Parathyroid adenoma (tissue), 2 donors: ENCODE measurements around the gene CCDC85C.

Experiments
- H2AFZ ChIP-seq: fragments of 300-600 bp; sonication (generic); one replicate; pipeline ENCODE4 v1.7.0; 2017; ENCODE audit warnings: antibody characterized with exemption, mild to moderate bottlenecking
- H3K27ac ChIP-seq: fragments of 300-600 bp; sonication (generic); one replicate; pipeline ENCODE4 v1.7.0; 2017
- H3K27me3 ChIP-seq: fragments of 300-600 bp; sonication (generic); one replicate; pipeline ENCODE4 v1.7.0; 2017; ENCODE audit warnings: low read length; ENCODE audit not compliant: control insufficient read depth, insufficient read depth
- H3K36me3 ChIP-seq: fragments of 300-600 bp; sonication (generic); one replicate; pipeline ENCODE4 v1.7.0; 2017; ENCODE audit warnings: low read length; ENCODE audit not compliant: control insufficient read depth, insufficient read depth
- H3K4me1 ChIP-seq: fragments of 300-600 bp; sonication (generic); one replicate; pipeline ENCODE4 v1.7.0; 2017; ENCODE audit warnings: control low read depth
- H3K4me2 ChIP-seq: fragments of 300-600 bp; sonication (generic); one replicate; pipeline ENCODE4 v1.7.0; 2017; ENCODE audit warnings: low read length
- H3K4me3 ChIP-seq: fragments of 300-600 bp; sonication (generic); one replicate; pipeline ENCODE4 v1.7.0; 2017; ENCODE audit warnings: low read depth, low read length
- H3K79me2 ChIP-seq: fragments of 300-600 bp; sonication (generic); one replicate; pipeline ENCODE4 v1.7.0; 2017; ENCODE audit warnings: control low read depth
- H3K9ac ChIP-seq: fragments of 300-600 bp; sonication (generic); one replicate; pipeline ENCODE4 v1.7.0; 2017; ENCODE audit warnings: mild to moderate bottlenecking
- H3K9me3 ChIP-seq: fragments of 300-600 bp; sonication (generic); one replicate; pipeline ENCODE4 v1.7.0; 2017; ENCODE audit warnings: low read length; ENCODE audit not compliant: control insufficient read depth
- TF ChIP-seq, protein P1 (sequence below): fragments of 300-600 bp; sonication (generic); IDR thresholded peaks from one replicate; pipeline ENCODE4 v1.7.0; 2017; ENCODE audit warnings: antibody characterized with exemption, mild to moderate bottlenecking
- donor health status: primary hyperparathyroidism.

The CCDC85C gene

DNA sequence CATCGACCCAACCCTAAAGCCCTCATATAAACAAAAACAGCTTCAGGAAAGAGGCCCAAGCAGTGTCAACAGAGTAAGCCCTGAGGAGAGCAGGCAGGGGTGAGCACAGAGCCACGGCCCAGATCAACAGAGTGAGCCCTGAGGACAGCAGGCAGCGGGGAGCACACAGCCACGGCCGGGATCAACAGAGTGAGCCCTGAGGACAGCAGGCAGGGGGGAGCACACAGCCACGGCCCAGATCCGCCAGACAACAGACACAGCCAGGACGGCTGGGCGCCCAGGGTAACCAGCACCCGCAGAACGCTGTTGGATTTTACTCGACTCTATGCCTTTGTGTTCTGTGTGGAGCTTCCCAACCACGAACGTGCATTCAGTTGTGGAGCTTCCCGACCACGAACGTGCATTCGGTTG lies 15.0 kb downstream of the CCDC85C start:
- TF ChIP-seq, protein P1, sequence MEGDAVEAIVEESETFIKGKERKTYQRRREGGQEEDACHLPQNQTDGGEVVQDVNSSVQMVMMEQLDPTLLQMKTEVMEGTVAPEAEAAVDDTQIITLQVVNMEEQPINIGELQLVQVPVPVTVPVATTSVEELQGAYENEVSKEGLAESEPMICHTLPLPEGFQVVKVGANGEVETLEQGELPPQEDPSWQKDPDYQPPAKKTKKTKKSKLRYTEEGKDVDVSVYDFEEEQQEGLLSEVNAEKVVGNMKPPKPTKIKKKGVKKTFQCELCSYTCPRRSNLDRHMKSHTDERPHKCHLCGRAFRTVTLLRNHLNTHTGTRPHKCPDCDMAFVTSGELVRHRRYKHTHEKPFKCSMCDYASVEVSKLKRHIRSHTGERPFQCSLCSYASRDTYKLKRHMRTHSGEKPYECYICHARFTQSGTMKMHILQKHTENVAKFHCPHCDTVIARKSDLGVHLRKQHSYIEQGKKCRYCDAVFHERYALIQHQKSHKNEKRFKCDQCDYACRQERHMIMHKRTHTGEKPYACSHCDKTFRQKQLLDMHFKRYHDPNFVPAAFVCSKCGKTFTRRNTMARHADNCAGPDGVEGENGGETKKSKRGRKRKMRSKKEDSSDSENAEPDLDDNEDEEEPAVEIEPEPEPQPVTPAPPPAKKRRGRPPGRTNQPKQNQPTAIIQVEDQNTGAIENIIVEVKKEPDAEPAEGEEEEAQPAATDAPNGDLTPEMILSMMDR = no peak
- Histone ChIP-seq H3K4me3 (no peak overlapping the region), H3K9me3 (no peaks in the 10 kb centered on the region), H2AFZ (no peak overlapping the region), H3K36me3 (no peaks in the 10 kb centered on the region), H3K9ac (no peak overlapping the region), H3K79me2 (peaks cover 76% of the 10 kb centered on the region), H3K4me2 (no peak overlapping the region), H3K4me1 (peaks cover 13% of the 10 kb centered on the region), H3K27me3 (no peaks in the 10 kb centered on the region), H3K27ac (no peak overlapping the region)

DNA sequence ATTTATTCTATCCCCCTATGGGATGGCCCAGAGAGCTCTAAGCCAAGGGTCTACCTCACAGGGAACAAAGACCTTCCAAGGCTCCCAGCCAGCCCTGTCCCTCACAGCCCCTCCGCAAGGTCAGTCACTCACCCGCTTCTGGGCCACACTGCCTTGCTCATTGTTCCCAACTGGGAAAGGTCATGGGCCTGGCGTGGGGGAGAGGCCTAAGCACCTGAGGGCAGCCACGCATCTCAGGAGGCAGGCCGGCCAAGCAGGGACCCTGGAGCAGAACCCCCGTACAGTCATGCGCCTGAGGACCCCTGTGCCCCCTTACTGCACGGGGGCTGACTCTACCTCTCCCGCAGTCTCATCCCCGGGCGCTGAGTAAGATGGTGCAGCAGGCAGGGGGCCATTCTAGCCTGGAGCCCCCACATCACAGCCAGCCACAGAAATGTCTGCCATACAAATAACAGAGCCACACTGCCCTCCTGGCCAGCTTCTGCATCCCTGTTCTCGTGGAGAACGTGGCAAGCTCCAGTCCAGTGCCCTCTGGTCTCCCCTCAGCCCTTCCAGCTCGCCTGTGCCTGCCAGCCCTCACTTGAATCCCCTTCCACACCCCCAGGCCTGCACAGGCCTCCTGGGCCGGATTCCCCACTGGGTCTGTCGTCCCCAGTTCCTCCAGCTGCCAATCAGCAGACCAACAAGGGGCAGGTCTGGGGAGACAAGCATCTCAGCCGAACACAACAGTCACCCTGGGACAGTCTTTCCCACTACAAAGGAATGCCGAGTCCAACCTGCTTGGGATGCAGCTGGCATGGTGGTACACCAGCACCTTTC lies 16.3 kb downstream of the CCDC85C start:
- no peaks in the 10 kb centered on the region for H3K36me3 ChIP-seq
- peaks cover 13% of the 10 kb centered on the region for H3K4me1 ChIP-seq
- no peak overlapping the region for H2AFZ ChIP-seq
- peaks cover 75% of the 10 kb centered on the region for H3K79me2 ChIP-seq
- H3K9ac ChIP-seq = no peak overlapping the region
- no peak overlapping the region for H3K27ac ChIP-seq
- TF ChIP-seq, protein P1 = no peak
- H3K27me3 ChIP-seq = no peaks in the 10 kb centered on the region
- no peaks in the 10 kb centered on the region for H3K9me3 ChIP-seq
- no peak overlapping the region for H3K4me2 ChIP-seq
- H3K4me3 ChIP-seq = no peak overlapping the region

DNA sequence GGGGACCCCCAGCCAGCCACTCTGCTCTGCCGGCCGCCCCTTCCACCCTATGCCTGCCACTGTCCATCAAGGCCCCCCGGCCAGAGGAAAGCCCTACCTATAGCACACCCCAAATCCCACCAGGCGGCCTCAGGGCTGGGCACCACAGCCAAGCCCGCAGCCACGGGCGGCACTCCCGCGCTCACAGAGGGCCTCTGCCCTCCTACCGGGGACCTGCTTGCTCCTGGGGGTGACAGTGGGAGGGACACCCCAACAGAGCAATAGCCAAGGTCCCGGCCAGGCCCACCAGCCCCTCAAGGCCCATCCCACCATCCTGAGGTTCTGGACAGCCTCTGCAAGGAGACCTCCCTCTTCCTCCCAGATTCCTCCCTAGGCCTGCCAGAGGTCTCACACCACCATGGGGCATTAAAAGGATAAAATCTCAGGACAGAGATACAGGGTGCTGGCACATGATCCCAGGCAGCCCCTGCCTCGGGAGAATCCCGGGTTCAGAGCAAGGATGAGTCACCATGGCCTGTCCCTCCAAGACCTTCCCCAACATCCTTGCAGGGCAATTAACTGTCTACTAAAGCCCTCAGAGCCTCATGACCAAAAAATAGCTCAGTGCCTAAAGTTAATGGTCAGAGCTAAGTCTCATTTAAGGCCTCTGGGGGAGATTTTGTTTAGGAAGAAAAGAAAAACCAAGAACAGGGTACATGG lies 17.1 kb downstream of the CCDC85C start:
- Histone ChIP-seq H3K9ac (no peak overlapping the region), H3K4me2 (no peak overlapping the region), H3K79me2 (peaks cover 75% of the 10 kb centered on the region), H3K27me3 (no peaks in the 10 kb centered on the region), H3K36me3 (no peaks in the 10 kb centered on the region), H3K27ac (no peak overlapping the region), H2AFZ (no peak overlapping the region), H3K9me3 (no peaks in the 10 kb centered on the region), H3K4me1 (peaks cover 13% of the 10 kb centered on the region), H3K4me3 (no peak overlapping the region)
- TF ChIP-seq, protein P1 = no peak

- H3K4me1 ChIP-seq = peaks cover 7% of the 10 kb centered on the region
- TF ChIP-seq, protein P1 = no peak
Measured at GRCh38 chr14:99586054-99586760, 17.8 kb downstream of the CCDC85C start.

More at GRCh38 chr14:99586054-99586760, 17.8 kb downstream of the CCDC85C start:
- H3K4me3 ChIP-seq = no peak overlapping the region
- H3K9me3 ChIP-seq = no peaks in the 10 kb centered on the region
- peaks cover 77% of the 10 kb centered on the region for H3K79me2 ChIP-seq
- H2AFZ ChIP-seq = no peak overlapping the region
- H3K27ac ChIP-seq = no peak overlapping the region
- no peaks in the 10 kb centered on the region for H3K27me3 ChIP-seq
- H3K9ac ChIP-seq = no peak overlapping the region
- no peaks in the 10 kb centered on the region for H3K36me3 ChIP-seq
- no peak overlapping the region for H3K4me2 ChIP-seq
